ENCODE results near the gene LIPE.

Gene LIPE

DNA sequence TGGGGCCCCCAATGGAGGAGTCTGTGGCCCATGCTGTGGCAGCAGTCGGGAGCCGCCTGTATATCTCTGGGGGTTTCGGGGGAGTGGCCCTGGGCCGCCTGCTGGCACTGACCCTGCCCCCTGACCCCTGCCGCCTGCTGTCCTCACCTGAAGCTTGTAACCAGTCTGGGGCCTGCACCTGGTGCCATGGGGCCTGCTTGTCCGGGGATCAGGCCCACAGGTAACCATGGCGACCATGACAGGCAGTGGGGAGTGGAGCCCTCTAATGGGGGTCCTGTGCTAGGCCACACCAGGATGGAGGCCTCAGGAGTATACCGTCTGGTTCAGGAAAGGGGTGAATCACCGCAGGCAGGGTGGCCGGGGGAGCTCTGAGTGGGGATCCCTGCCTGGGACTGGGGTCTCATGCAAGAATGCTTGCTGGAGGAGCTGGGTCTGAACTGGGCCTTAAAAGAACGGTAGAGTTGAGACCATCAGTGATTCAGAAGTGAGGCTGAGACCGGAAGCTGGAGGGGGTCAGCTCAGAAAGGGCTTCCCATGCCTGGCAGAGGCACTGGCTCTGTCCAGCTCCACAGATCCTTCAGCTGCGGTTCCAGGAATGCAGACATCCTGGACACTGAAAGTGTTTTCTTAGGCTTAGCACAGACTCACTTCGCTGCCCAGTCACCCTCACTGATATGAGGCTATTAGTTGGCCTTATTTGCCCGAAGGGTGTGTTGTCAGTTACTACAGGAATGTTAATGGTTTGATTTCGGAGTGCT lies 66.2 kb downstream of the LIPE start:
- no peak for DNase-seq (ENCODE audit: low read depth in 1 of 2, low spot score in 1 of 2)

DNA sequence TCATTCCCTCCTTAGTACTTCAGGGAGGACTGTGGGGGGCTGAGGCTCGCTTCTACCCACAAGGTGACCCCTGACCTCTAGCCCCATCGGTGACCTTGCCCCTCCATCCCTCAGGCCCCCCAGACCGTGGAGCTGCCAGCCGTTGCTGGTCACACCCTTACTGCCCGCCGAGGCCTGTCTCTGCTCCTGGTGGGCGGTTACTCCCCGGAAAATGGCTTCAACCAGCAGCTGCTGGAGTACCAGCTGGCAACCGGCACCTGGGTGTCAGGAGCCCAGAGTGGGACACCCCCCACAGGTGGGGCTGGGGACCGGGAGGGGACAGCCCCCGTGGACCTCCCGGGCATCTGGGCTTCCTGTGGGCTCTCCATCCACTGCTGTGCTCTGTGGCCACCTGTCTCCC lies 69.9 kb downstream of the LIPE start:
- DNase-seq (ENCODE audit: low read depth in 1 of 2, low spot score in 1 of 2), result no peak

DNA sequence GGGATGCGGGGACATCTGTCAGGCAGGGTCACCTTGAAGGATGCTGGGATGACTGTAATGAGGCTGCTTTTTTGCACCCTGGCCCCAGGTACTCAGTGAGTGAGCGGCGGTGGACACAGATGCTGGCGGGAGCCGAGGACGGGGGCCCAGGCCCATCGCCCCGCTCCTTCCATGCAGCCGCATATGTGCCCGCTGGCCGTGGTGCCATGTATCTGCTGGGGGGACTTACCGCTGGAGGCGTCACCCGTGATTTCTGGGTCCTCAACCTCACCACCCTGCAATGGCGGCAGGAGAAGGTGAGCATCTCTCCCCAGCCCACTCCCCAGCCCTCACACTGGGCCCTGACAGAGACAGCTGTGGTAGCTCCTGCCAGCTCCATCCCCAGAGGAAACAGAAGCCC lies 70.5 kb downstream of the LIPE start:
- DNase-seq (ENCODE audit: low read depth in 1 of 2, low spot score in 1 of 2), result no peak

DNA sequence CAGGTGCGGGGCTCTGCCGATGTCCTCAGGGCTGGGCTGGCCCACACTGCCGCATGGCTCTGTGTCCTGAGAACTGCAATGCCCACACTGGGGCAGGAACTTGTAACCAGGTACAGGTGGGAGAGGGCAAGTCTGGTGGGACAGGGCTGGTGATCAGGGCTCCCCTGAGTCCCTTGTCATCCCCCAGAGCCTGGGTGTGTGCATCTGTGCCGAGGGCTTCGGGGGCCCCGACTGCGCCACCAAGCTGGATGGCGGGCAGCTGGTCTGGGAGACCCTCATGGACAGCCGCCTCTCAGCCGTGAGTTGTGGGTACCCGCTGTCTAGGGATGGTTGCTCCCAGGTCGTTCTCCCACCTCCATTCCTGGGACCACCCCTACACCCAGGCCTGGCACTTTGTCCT lies 71.3 kb downstream of the LIPE start:
- no peak for DNase-seq (ENCODE audit: low read depth in 1 of 2, low spot score in 1 of 2)

- DNase-seq (ENCODE audit: low read depth in 1 of 2, low spot score in 1 of 2), result no peak
Measured at GRCh38 chr19:42353341-42354015, 73.7 kb downstream of the LIPE start.

GRCh38 chr19:42352301-42353259 lies 74.6 kb downstream of the LIPE start:
- no peak for DNase-seq (ENCODE audit: low read depth in 1 of 2, low spot score in 1 of 2)
